ENCODE results near the gene TAPT1.

Gene TAPT1

DNA sequence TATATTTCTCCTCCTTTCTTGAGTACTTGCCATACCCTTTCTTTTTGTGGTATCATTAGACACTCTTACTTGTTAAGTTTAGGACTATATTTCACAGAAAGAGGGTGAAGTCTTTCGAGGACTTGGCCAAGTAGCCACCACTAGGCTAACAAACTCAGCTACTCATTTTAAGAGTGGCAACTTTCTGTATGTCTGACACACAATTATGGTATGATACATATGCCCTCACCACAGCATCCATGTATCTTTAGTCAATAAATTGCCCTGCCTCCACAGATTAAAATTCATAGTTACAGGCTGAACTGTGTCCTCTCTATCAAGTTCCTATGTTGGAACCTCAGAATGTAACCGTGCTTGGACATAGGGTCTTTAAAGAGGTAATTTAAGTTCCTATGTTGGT lies 23.2 kb downstream of the TAPT1 start:
- no peak for TF ChIP-seq RAD21 (IDR thresholded peaks at IDR 0.05; ENCODE audit: low read depth)
- no peak for TF ChIP-seq MAX (IDR thresholded peaks at IDR 0.05)
- no peak for TF ChIP-seq TEAD4 (IDR thresholded peaks at IDR 0.05)
- no peak for TF ChIP-seq CREB1 (IDR thresholded peaks at IDR 0.05; ENCODE audit: low read depth)
- TF ChIP-seq CEBPB (IDR thresholded peaks at IDR 0.05), result no peak
- TF ChIP-seq, protein P1, sequence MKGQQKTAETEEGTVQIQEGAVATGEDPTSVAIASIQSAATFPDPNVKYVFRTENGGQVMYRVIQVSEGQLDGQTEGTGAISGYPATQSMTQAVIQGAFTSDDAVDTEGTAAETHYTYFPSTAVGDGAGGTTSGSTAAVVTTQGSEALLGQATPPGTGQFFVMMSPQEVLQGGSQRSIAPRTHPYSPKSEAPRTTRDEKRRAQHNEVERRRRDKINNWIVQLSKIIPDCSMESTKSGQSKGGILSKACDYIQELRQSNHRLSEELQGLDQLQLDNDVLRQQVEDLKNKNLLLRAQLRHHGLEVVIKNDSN (IDR thresholded peaks at IDR 0.05), result no peak
- no peak for TF ChIP-seq EP300 (IDR thresholded peaks at IDR 0.05; ENCODE audit: borderline replicate concordance)
- TF ChIP-seq ZBTB7A (IDR thresholded peaks at IDR 0.05; ENCODE audit: low read depth), result no peak
- TF ChIP-seq TCF12 (IDR thresholded peaks at IDR 0.05; ENCODE audit: low read depth), result no peak
- TF ChIP-seq YY1 (IDR thresholded peaks at IDR 0.05; ENCODE audit: low read depth), result no peak
- TF ChIP-seq NFIC (IDR thresholded peaks at IDR 0.05), result no peak

GRCh38 chr4:16202598-16202997 lies 23.7 kb downstream of the TAPT1 start:
- TF ChIP-seq EGR1 (IDR thresholded peaks at IDR 0.05) (no peak), ZBTB7A (IDR thresholded peaks at IDR 0.05; ENCODE audit: low read depth) (no peak), FOXM1 (IDR thresholded peaks at IDR 0.05; ENCODE audit: borderline replicate concordance, low read depth) (no peak), TCF12 (IDR thresholded peaks at IDR 0.05; ENCODE audit: low read depth) (no peak), MAX (IDR thresholded peaks at IDR 0.05) (no peak), NFIC (IDR thresholded peaks at IDR 0.05) (no peak), RAD21 (IDR thresholded peaks at IDR 0.05; ENCODE audit: low read depth) (no peak), TAF1 (IDR thresholded peaks at IDR 0.05; ENCODE audit: low read depth) (no peak), YY1 (IDR thresholded peaks at IDR 0.05; ENCODE audit: low read depth) (no peak), CREB1 (IDR thresholded peaks at IDR 0.05; ENCODE audit: low read depth) (no peak), EP300 (IDR thresholded peaks at IDR 0.05; ENCODE audit: borderline replicate concordance) (no peak)
- TF ChIP-seq, protein P1 (IDR thresholded peaks at IDR 0.05), result no peak
- TF ChIP-seq, protein P2, sequence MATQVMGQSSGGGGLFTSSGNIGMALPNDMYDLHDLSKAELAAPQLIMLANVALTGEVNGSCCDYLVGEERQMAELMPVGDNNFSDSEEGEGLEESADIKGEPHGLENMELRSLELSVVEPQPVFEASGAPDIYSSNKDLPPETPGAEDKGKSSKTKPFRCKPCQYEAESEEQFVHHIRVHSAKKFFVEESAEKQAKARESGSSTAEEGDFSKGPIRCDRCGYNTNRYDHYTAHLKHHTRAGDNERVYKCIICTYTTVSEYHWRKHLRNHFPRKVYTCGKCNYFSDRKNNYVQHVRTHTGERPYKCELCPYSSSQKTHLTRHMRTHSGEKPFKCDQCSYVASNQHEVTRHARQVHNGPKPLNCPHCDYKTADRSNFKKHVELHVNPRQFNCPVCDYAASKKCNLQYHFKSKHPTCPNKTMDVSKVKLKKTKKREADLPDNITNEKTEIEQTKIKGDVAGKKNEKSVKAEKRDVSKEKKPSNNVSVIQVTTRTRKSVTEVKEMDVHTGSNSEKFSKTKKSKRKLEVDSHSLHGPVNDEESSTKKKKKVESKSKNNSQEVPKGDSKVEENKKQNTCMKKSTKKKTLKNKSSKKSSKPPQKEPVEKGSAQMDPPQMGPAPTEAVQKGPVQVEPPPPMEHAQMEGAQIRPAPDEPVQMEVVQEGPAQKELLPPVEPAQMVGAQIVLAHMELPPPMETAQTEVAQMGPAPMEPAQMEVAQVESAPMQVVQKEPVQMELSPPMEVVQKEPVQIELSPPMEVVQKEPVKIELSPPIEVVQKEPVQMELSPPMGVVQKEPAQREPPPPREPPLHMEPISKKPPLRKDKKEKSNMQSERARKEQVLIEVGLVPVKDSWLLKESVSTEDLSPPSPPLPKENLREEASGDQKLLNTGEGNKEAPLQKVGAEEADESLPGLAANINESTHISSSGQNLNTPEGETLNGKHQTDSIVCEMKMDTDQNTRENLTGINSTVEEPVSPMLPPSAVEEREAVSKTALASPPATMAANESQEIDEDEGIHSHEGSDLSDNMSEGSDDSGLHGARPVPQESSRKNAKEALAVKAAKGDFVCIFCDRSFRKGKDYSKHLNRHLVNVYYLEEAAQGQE (IDR thresholded peaks at IDR 0.05; ENCODE audit: low read depth), result no peak

DNA sequence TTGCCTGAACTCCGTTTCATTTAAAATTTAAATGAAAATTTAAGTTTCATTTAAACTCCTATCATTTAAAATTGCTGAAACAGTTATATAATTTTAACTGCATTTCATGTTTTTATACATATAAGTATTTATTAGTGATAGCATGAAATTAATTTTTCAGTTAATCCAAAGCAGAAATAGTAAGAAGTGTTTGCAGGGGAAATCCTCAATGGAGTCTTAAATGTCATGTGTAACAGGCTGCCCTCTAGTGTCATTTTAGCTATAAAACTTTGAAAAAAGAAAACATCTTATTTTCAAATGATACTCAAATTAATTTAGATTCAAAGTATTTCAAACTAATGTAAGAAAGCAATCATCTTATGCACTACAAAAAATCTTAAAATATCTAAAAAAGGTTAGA lies 27.2 kb downstream of the TAPT1 start:
- no peak for TF ChIP-seq TCF12 (IDR thresholded peaks at IDR 0.05; ENCODE audit: low read depth)
- TF ChIP-seq RAD21 (IDR thresholded peaks at IDR 0.05; ENCODE audit: low read depth), result peak; percentile 54

DNA sequence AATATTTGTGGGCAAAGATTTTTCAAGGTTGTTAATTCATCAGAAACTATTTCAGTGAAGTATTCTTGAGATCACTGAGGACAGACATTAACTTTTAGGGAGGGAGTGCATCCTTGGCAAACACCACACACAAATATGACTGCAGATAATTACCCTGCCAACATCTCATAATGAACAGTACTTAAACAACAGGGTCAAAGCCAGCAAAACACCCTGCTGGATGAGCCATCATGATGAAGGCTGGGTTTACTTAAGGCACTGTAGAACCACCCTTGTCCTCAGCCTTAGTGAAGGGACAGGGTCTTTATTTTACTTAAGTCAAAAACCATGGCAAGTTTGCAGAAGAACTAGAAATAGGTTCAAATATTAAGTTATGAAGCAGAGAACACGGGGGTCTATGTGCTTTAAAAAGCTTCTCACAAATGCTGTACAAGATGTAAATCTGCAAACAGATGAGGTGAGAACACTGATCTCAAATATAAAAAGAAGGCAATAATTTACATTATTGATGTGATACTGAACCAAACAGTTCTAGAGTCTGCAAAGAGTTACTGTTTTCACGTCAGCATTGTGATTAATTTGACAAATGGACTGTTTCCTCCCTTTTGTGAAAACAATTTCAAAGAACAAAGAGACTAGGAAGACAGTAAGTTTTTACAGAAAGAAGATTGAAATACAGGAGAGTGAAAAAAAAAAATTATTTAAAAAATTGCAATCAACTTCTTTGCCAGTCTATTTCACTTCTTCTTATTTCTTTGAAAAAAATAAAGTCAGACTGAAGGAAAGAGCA lies 28.2 kb downstream of the TAPT1 start:
- TF ChIP-seq TAF1 (IDR thresholded peaks at IDR 0.05; ENCODE audit: low read depth) (no peak), EGR1 (IDR thresholded peaks at IDR 0.05) (no peak)

- TF ChIP-seq CREB1 (IDR thresholded peaks at IDR 0.05; ENCODE audit: low read depth) (no peak), RAD21 (IDR thresholded peaks at IDR 0.05; ENCODE audit: low read depth) (peak; percentile 55), ZBTB7A (IDR thresholded peaks at IDR 0.05; ENCODE audit: low read depth) (no peak), TEAD4 (IDR thresholded peaks at IDR 0.05) (peak; percentile 76), FOXM1 (IDR thresholded peaks at IDR 0.05; ENCODE audit: borderline replicate concordance, low read depth) (0 out of 2 replicates have a peak, but pooled peaks have one; percentile 15), EP300 (IDR thresholded peaks at IDR 0.05; ENCODE audit: borderline replicate concordance) (0 out of 2 replicates have a peak, but pooled peaks have one; percentile 38), NFIC (IDR thresholded peaks at IDR 0.05) (0 out of 2 replicates have a peak, but pooled peaks have one; percentile 23)
These were observed 29.5 kb downstream of the TAPT1 start for GRCh38 chr4:16196482-16197393.

DNA sequence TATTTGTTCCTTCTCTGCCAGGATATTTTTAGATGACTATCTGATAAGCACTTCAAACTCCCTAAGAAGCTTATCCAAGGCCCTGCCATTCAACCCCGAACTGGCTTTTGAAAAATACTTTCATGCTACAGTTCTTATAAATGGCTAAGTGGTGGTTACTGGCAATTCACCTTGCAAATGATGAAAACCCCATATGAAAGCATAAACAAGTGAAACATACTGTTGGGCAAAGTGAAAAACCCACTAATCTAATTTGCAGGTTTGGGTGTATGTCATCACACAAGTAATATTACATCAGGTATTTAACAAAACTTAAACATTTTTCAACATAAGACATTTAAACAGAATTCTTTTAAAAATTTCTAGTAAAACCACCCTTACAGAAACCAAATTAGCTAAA lies 31.1 kb downstream of the TAPT1 start:
- TF ChIP-seq RAD21 (IDR thresholded peaks at IDR 0.05; ENCODE audit: low read depth), result no peak
- no peak for TF ChIP-seq NFIC (IDR thresholded peaks at IDR 0.05)
- TF ChIP-seq TEAD4 (IDR thresholded peaks at IDR 0.05), result no peak

DNA sequence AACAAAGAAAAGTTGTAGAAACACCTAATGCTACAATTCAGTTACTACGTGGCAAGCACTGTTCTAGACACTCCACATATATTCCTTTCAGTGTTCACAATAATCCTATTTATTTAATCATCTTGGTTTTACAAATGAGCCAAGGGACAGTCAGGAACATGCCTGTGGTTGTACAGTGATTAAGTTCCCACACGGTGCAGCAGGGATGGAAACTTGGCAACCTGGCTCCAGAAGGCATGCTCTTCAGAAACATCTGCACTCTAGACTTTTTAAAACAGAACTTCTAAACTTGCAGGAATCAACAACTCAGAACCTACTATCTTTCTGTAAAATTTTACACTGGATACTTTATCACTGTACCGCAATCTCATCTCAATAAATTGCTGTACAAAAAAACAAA lies 32.1 kb downstream of the TAPT1 start:
- TF ChIP-seq TAF1 (IDR thresholded peaks at IDR 0.05; ENCODE audit: low read depth) (no peak), NFIC (IDR thresholded peaks at IDR 0.05) (no peak), TEAD4 (IDR thresholded peaks at IDR 0.05) (no peak), CREB1 (IDR thresholded peaks at IDR 0.05; ENCODE audit: low read depth) (no peak), TCF12 (IDR thresholded peaks at IDR 0.05; ENCODE audit: low read depth) (no peak)
- TF ChIP-seq, protein P2 (IDR thresholded peaks at IDR 0.05; ENCODE audit: low read depth), result no peak
